GM12873 (cell line): ENCODE data around the gene SMC5.

ENCODE experiments used
- CTCF ChIP-seq: IDR thresholded peaks from 2 replicates; pipeline ENCODE4 v1.5.1; 2012; ENCODE audit warnings: low read depth, mild to moderate bottlenecking, moderate library complexity, low read length, control low read depth; ENCODE audit not compliant: insufficient read depth; ENCODE audit errors: missing control alignments

The SMC5 gene

GRCh38 chr9:70322096-70322495 lies 63.3 kb downstream of the SMC5 start:
- no peak for TF ChIP-seq CTCF

GRCh38 chr9:70324963-70325362 lies 66.2 kb downstream of the SMC5 start:
- TF ChIP-seq CTCF = no peak

GRCh38 chr9:70340572-70340971 lies 81.8 kb downstream of the SMC5 start:
- no peak for TF ChIP-seq CTCF

- no peak for TF ChIP-seq CTCF
Measured at GRCh38 chr9:70347046-70347445, 88.3 kb downstream of the SMC5 start.

- TF ChIP-seq CTCF = no peak
Measured at GRCh38 chr9:70352356-70352755, 93.6 kb downstream of the SMC5 start.

GRCh38 chr9:70352802-70353201 lies 94.0 kb downstream of the SMC5 start:
- peak; percentile 44 for TF ChIP-seq CTCF

GRCh38 chr9:70355801-70356200 lies 97.0 kb downstream of the SMC5 start:
- TF ChIP-seq CTCF = no peak
